Keratinocyte (primary cell): ENCODE data around the gene IER5. TPM values are rescaled to one million over a fixed set of nuclear protein-coding genes. Genes with fewer than 3 reads are reported as not detected.

Source experiments
- DNase-seq: peaks from one replicate; pipeline ENCODE4 v3.0.0-alpha.2; 2011; ENCODE audit warnings: low read depth, missing footprints, low spot score
- FAIRE-seq: peaks from 2 replicates; lab custom pipeline; 2011; peaks lifted over from hg19 to GRCh38; lab: Jason Lieb, UNC
- H2AFZ ChIP-seq: 2 replicates; pipeline ENCODE4 v1.6.0; 2012; ENCODE audit warnings: low read length, control low read depth, inconsistent platforms; ENCODE audit not compliant: control insufficient read depth
- H3K27ac ChIP-seq: 2 replicates; pipeline ENCODE4 v1.5.1; 2011; ENCODE audit warnings: low read length; ENCODE audit not compliant: control insufficient read depth, insufficient read depth
- H3K27me3 ChIP-seq: 3 replicates; pipeline ENCODE4 v1.6.0; 2011; ENCODE audit warnings: low read length; ENCODE audit not compliant: control insufficient read depth, insufficient read depth; ENCODE audit errors: extremely low read depth
- H3K36me3 ChIP-seq, 2 experiments: 2 replicates in 1 of 2; 3 replicates in 1 of 2; pipeline ENCODE4 v1.5.1; 2011; ENCODE audit warnings: low read length in 2 of 2, mild to moderate bottlenecking in 1 of 2; ENCODE audit not compliant: control insufficient read depth in 2 of 2, insufficient read depth in 2 of 2; ENCODE audit errors: extremely low read depth in 1 of 2
- H3K4me1 ChIP-seq: 3 replicates; pipeline ENCODE4 v1.5.1; 2011; ENCODE audit warnings: low read length; ENCODE audit not compliant: control insufficient read depth, insufficient read depth; ENCODE audit errors: extremely low read depth
- H3K4me2 ChIP-seq: 3 replicates; pipeline ENCODE4 v1.6.0; 2011; ENCODE audit warnings: low read depth, low read length; ENCODE audit not compliant: control insufficient read depth, insufficient read depth; ENCODE audit errors: extremely low read depth
- H3K4me3 ChIP-seq, 3 experiments: fragments of 200-600 bp in 1 of 3; sonication (generic) in 1 of 3; 2 replicates in 2 of 3; 3 replicates in 1 of 3; pipeline ENCODE4 v1.5.1; 2011 to 2016; ENCODE audit warnings: low read length in 3 of 3, mild to moderate bottlenecking in 3 of 3, control low read depth in 2 of 3, inconsistent platforms in 1 of 3, low read depth in 1 of 3, mixed read lengths in 1 of 3, mixed run types in 1 of 3, moderate library complexity in 1 of 3; ENCODE audit not compliant: control insufficient read depth in 2 of 3, insufficient read depth in 2 of 3; ENCODE audit errors: extremely low read depth in 1 of 3
- H3K79me2 ChIP-seq: 2 replicates; pipeline ENCODE4 v1.6.0; 2012; ENCODE audit warnings: low read length; ENCODE audit not compliant: control insufficient read depth, insufficient read depth
- H3K9ac ChIP-seq: 3 replicates; pipeline ENCODE4 v1.6.0; 2011; ENCODE audit warnings: low read length; ENCODE audit not compliant: control insufficient read depth, insufficient read depth; ENCODE audit errors: extremely low read depth
- H3K9me1 ChIP-seq: 3 replicates; pipeline ENCODE4 v1.6.0; 2011; ENCODE audit warnings: low read length; ENCODE audit not compliant: control insufficient read depth, insufficient read depth; ENCODE audit errors: extremely low read depth
- H3K9me3 ChIP-seq: 2 replicates; pipeline ENCODE4 v1.5.1; 2012; ENCODE audit warnings: low read depth, low read length; ENCODE audit not compliant: control insufficient read depth
- H4K20me1 ChIP-seq: 3 replicates; pipeline ENCODE4 v1.6.0; 2011; ENCODE audit warnings: low read length; ENCODE audit not compliant: control insufficient read depth, insufficient read depth; ENCODE audit errors: extremely low read depth
- CTCF ChIP-seq, 3 experiments: IDR thresholded peaks in 1 of 3; conservative IDR thresholded peaks in 1 of 3; optimal IDR thresholded peaks in 1 of 3; 2 replicates in 2 of 3; 3 replicates in 1 of 3; pipeline versions ENCODE3 to v1.5.1; 2011; ENCODE audit warnings: low read length in 3 of 3, mild to moderate bottlenecking in 3 of 3, moderate library complexity in 2 of 3, control low read depth in 1 of 3, inconsistent platforms in 1 of 3; ENCODE audit not compliant: insufficient read depth in 2 of 3; ENCODE audit errors: extremely low read depth in 1 of 3
- EZH2 ChIP-seq: IDR thresholded peaks from one replicate; pipeline ENCODE4 v1.6.1; 2012; ENCODE audit warnings: inconsistent platforms, mild to moderate bottlenecking, low read length, moderate library complexity
- dilution Hi-C: fragments of 300-500 bp; cut with MboI; formaldehyde crosslinking; loops from one replicate; pipeline ENCODE4 v1.7.0; 2020; ENCODE audit warnings: low sequenced_read_pairs; ENCODE audit not compliant: extremely low pct_ligation_motif_present
- polyA plus RNA-seq, 5 experiments: library from polyadenylated mRNA; depleted of rRNA in 3 of 5; stranded (reverse) in 3 of 5; stranded (forward) in 1 of 5; unstranded in 1 of 5; fragments of >200 nt; gene quantifications; 1 replicate in 1 of 5; 2 replicates in 3 of 5; 3 replicates in 1 of 5; pipeline versions ENCODE4 v1.2.1 to v1.2.3, GENCODE V29; 2011 to 2012; ENCODE audit warnings: missing spikeins in 2 of 5, low read depth in 1 of 5, low replicate concordance in 1 of 5

The IER5 gene
- polyA plus RNA-seq, 1 donor (not counting 4 experiments of a cell fraction or from before 2014, with no cell fraction given) = 22.5 TPM

GRCh38 chr1:181117648-181118449, 29.3 kb downstream of the IER5 start:
- Histone ChIP-seq H3K36me3 (no peaks in the 10 kb centered on the region), H3K9ac (peak overlapping the region; percentile 17), H3K4me3 (no peak overlapping the region), H3K27ac (peak overlapping the region; percentile 71), H3K4me1 (peaks cover 45% of the 10 kb centered on the region), H4K20me1 (no peaks in the 10 kb centered on the region), H3K9me3 (peaks cover 3% of the 10 kb centered on the region), H3K4me2 (peak overlapping the region; percentile 44), H3K27me3 (no peaks in the 10 kb centered on the region), H2AFZ (no peak overlapping the region), H3K9me1 (no peaks in the 10 kb centered on the region), H3K79me2 (no peaks in the 10 kb centered on the region)
- DNase-seq (no peak), FAIRE-seq (peak; percentile 62)
- TF ChIP-seq CTCF (optimal IDR thresholded peaks at IDR 0.05 in 1 of 3, IDR thresholded peaks at IDR 0.05 in 1 of 3, conservative IDR thresholded peaks at IDR 0.05 in 1 of 3; ENCODE audit: extremely low read depth in 1 of 3, insufficient read depth in 2 of 3, low read length in 3 of 3) = no peak
- TF ChIP-seq EZH2 = no peak
- dilution Hi-C loops = no loop called here

DNA sequence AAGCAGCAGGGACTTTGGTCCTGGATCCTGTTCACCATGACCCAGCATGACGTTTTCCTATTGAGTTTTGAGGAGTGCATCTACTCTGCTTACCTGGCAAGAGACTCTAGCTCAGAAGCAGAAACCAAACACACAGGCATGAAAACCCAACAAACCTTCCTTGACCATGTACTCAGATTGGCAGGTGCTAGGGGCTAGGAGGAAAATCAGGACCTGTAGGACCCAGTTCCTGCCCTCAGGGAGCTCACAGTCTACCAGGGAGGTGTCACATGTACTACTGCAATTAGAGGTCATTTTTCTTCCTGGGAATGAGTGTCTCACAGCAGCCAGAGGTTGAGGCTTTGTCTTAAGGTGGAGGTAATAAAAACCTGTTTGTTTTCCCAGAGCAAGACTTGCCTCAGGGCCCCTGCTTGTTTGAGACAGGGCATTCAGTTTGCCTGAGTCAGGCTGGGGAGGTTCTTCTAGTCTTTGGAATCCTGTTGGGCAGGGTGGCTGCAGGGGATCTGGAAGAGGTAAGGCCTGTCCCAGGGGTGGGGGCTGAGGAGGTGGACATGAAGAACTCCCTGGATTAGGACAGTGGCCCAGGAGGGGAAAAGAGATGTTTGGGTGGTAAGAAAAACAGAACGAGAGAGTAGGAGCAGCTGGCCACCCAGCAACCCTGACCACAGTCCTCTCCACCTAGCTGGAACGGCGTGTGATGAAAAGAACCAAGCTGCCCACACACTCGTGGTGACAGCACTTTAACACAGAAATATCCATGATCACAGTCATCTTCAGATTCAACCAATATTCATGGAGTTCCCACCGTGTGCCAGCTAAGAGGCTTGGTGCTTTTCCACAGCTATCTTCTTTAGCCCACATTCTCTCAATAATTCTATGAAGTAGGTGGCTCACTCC, 30.8 kb downstream of the IER5 start:
- TF ChIP-seq CTCF (optimal IDR thresholded peaks at IDR 0.05 in 1 of 3, IDR thresholded peaks at IDR 0.05 in 1 of 3, conservative IDR thresholded peaks at IDR 0.05 in 1 of 3; ENCODE audit: extremely low read depth in 1 of 3, insufficient read depth in 2 of 3, low read length in 3 of 3) = no peak
- no peak for TF ChIP-seq EZH2
- H3K4me2 ChIP-seq = peak overlapping the region; percentile 27
- dilution Hi-C loops = no loop called here
- no peak overlapping the region for H2AFZ ChIP-seq
- no peaks in the 10 kb centered on the region for H3K27me3 ChIP-seq
- no peaks in the 10 kb centered on the region for H4K20me1 ChIP-seq
- H3K27ac ChIP-seq = peak overlapping the region; percentile 82
- H3K36me3 ChIP-seq = no peaks in the 10 kb centered on the region
- peaks cover 35% of the 10 kb centered on the region for H3K4me1 ChIP-seq
- no peaks in the 10 kb centered on the region for H3K9me1 ChIP-seq
- peaks cover 3% of the 10 kb centered on the region for H3K9me3 ChIP-seq
- no peak overlapping the region for H3K4me3 ChIP-seq
- FAIRE-seq (peak; percentile 93), DNase-seq (no peak)
- peak overlapping the region; percentile 28 for H3K9ac ChIP-seq
- no peaks in the 10 kb centered on the region for H3K79me2 ChIP-seq
